ELF-1 (cell line): Measurements from ENCODE around the gene SPEM3.

Experiments
- DNase-seq: peaks from one replicate; pipeline ENCODE4 v3.0.0-alpha.2; 2016; ENCODE audit warnings: low read depth, low spot score

Gene SPEM3

GRCh38 chr17:7403977-7404736, 24.5 kb upstream of the SPEM3 start, which contains the start of gene TMEM256:
Gene TMEM256, minus strand, starts transcription at chr17:7404097. Its CDS starts 13 bp downstream, at chr17:7404084.
- DNase-seq, result peak; percentile 100

- DNase-seq, result peak; percentile 23
Measured at GRCh38 chr17:7404737-7405349, 23.8 kb upstream of the SPEM3 start.

- DNase-seq, result peak; percentile 15
Measured at GRCh38 chr17:7405350-7406234, 23.1 kb upstream of the SPEM3 start.

- DNase-seq, result peak; percentile 8
Measured at GRCh38 chr17:7406235-7406825, 22.3 kb upstream of the SPEM3 start.

GRCh38 chr17:7407082-7407481, 21.6 kb upstream of the SPEM3 start:
- DNase-seq, result peak; percentile 21

GRCh38 chr17:7407485-7408251, 21.0 kb upstream of the SPEM3 start, which contains the start of gene NLGN2:
Gene NLGN2, plus strand, starts transcription at chr17:7407845. Its CDS starts 411 bp downstream, at chr17:7408256.
- DNase-seq, result peak; percentile 12

- peak; percentile 20 for DNase-seq
Measured at GRCh38 chr17:7408252-7408727, 20.4 kb upstream of the SPEM3 start.

- no peak for DNase-seq
Measured at GRCh38 chr17:7408863-7409262, 19.8 kb upstream of the SPEM3 start.

GRCh38 chr17:7409716-7410115, 18.9 kb upstream of the SPEM3 start:
- DNase-seq, result no peak

- DNase-seq, result no peak
Measured at GRCh38 chr17:7410634-7411426, 17.8 kb upstream of the SPEM3 start.

- DNase-seq, result no peak
Measured at GRCh38 chr17:7411427-7411750, 17.3 kb upstream of the SPEM3 start.

GRCh38 chr17:7413346-7413985, 15.2 kb upstream of the SPEM3 start:
- DNase-seq, result no peak

GRCh38 chr17:7414837-7415236, 13.8 kb upstream of the SPEM3 start:
- DNase-seq, result no peak

- DNase-seq, result no peak
Measured at GRCh38 chr17:7415784-7416183, 12.9 kb upstream of the SPEM3 start.

GRCh38 chr17:7416323-7416722, 12.3 kb upstream of the SPEM3 start:
- DNase-seq, result no peak

GRCh38 chr17:7417056-7417655, 11.5 kb upstream of the SPEM3 start:
- no peak for DNase-seq

- no peak for DNase-seq
Measured at GRCh38 chr17:7418472-7419152, 10.0 kb upstream of the SPEM3 start.

- no peak for DNase-seq
Measured at GRCh38 chr17:7419819-7420610, 8.6 kb upstream of the SPEM3 start, which contains the start of gene SPEM1. Gene SPEM1, plus strand, starts transcription at chr17:7420324. Its CDS starts 61 bp downstream, at chr17:7420385.
